ENCODE data around the gene ZNF256. TPM values are rescaled to one million over a fixed set of nuclear protein-coding genes. Genes with fewer than 3 reads are reported as not detected.

Gene ZNF256
- total RNA-seq, 4 donors from 2014 or later = 3.1 to 7.0 (median 4.9) TPM

Other genes with a start within 250 kb of the ZNF256 start
- 1 to 10 TPM; 1.9 to 3.0 (median 2.7) TPM for gene ZNF154, start 238.5 kb downstream of the ZNF256 start, total RNA-seq
- gene ZNF671, start 220.1 kb downstream of the ZNF256 start, total RNA-seq = 1 to 10 TPM; 3.9 to 8.1 (median 6.4) TPM
- gene ZNF776, start 200.9 kb downstream of the ZNF256 start, total RNA-seq = 10 to 100 TPM in 2 of 4 donors, 1 to 10 TPM in 2; 8.8 to 10.9 (median 10.1) TPM
- 10 to 100 TPM; 17.8 to 22.5 (median 20.9) TPM for gene ZNF586, start 178.0 kb downstream of the ZNF256 start, total RNA-seq
- gene ZNF552, start 132.8 kb downstream of the ZNF256 start, total RNA-seq = 10 to 100 TPM in 1 of 4 donors, 1 to 10 TPM in 3; 3.9 to 10.4 (median 5.4) TPM
- gene ZNF587B, start 117.4 kb downstream of the ZNF256 start, total RNA-seq = 10 to 100 TPM; 10.0 to 17.5 (median 12.3) TPM
- 10 to 100 TPM; 14.5 to 30.5 (median 19.9) TPM for gene ZNF587, start 97.8 kb downstream of the ZNF256 start, total RNA-seq
- 1 to 10 TPM; 6.8 to 9.0 (median 8.7) TPM for gene ZNF814, start 58.7 kb downstream of the ZNF256 start, total RNA-seq
- 10 to 100 TPM; 13.9 to 19.2 (median 15.0) TPM for gene ZNF417, start 31.1 kb downstream of the ZNF256 start, total RNA-seq
- 1 to 10 TPM; 2.5 to 5.1 (median 4.3) TPM for gene ZNF418, start 12.3 kb downstream of the ZNF256 start, total RNA-seq
- under 1 TPM in 1 of 4 donors, not detected in 3; 0.68 TPM for gene C19orf18, start 26.8 kb upstream of the ZNF256 start, total RNA-seq
- 10 to 100 TPM; 10.0 to 41.6 (median 13.9) TPM for gene ZNF606, start 55.1 kb upstream of the ZNF256 start, total RNA-seq
- gene ZSCAN1, start 86.3 kb upstream of the ZNF256 start, total RNA-seq = not detected
- 1 to 10 TPM; 1.1 to 6.2 (median 3.4) TPM for gene ZNF135, start 111.6 kb upstream of the ZNF256 start, total RNA-seq
- 10 to 100 TPM; 16.6 to 34.1 (median 23.3) TPM for gene ZSCAN18, start 150.5 kb upstream of the ZNF256 start, total RNA-seq
- gene ZNF329, start 203.1 kb upstream of the ZNF256 start, total RNA-seq = 1 to 10 TPM; 7.5 to 8.3 (median 7.9) TPM
- gene ZNF274, start 235.4 kb upstream of the ZNF256 start, total RNA-seq = 10 to 100 TPM; 17.0 to 25.5 (median 20.3) TPM

All from subcutaneous adipose tissue (tissue), 4 donors.